NT2/D1 (cell line): Measurements from ENCODE around the gene RIMBP2.

Source experiments
- YY1 ChIP-seq: IDR thresholded peaks from 2 replicates; pipeline ENCODE4 v1.6.1; 2011; ENCODE audit not compliant: insufficient read length, insufficient read depth
- ZNF274 ChIP-seq: IDR thresholded peaks from 2 replicates; pipeline ENCODE4 v1.6.1; 2011; ENCODE audit warnings: mild to moderate bottlenecking, low read depth, low read length

DNA sequence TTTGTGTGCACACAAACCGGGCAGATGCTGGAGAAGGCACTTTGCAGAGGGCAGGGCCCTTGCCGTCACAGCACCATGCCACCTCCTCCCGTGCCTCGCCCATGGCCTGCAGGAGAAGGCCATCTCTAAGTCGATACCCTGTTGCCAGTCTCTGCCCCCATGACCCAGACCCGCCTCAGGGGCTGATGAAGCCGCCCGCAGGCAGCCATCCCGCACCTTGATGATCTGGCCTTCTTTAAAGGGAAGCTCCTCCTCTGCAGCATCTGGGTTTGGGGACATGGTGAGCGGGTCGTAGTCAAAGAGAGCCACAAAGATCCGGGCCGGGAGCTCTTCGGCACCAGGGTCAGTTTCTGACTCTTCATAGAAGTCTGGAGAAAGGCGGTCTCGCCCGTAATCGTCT lies 302.2 kb downstream of the RIMBP2 start:
- TF ChIP-seq YY1, result no peak
- no peak for TF ChIP-seq ZNF274
